Ovary (tissue), 3 donors: ENCODE measurements around the gene ARPC4.

Experiments
- CTCF ChIP-seq, 3 donors: fragments of 450-650 bp in 2 of 3; fragments of 200-600 bp in 1 of 3; IDR thresholded peaks; one replicate each; pipeline versions ENCODE4 v1.5.1 to v1.8.0; 2016 to 2022; ENCODE audit warnings: antibody characterized with exemption in 3 of 3, mild to moderate bottlenecking in 1 of 3
- EP300 ChIP-seq: sonication (generic); formaldehyde crosslinking; IDR thresholded peaks from one replicate; pipeline ENCODE4 v1.6.1; 2017; ENCODE audit warnings: antibody characterized with exemption
- donor health status: DM: no; HTN: no; CAD: no.

GRCh38 chr3:9750556-9751411 is 42.1 kb upstream of the ARPC4 start:
- TF ChIP-seq CTCF (IDR thresholded peaks at IDR 0.05) (no peak), EP300 (no peak)
